OCI-LY1 (cell line): Measurements from ENCODE around the gene MTOR.
"Not testable (repeated sequence)": the region's sequence is repeated elsewhere in the genome, so short reads cannot be mapped to it uniquely, and the experiment has no call there.

Source experiments
- H2AFZ ChIP-seq: fragments of 200-600 bp; sonication (generic), shearing (Covaris generic); 2 replicates; pipeline ENCODE4 v1.6.0; 2014; ENCODE audit warnings: antibody characterized with exemption, mild to moderate bottlenecking, low read length
- H3F3A ChIP-seq: fragments of 200-600 bp; sonication (generic), shearing (Covaris generic); 2 replicates; pipeline ENCODE4 v1.6.0; 2014; ENCODE audit warnings: mild to moderate bottlenecking, antibody characterized with exemption, low read length, moderate library complexity; ENCODE audit not compliant: insufficient read depth
- H3K27ac ChIP-seq: fragments of 200-600 bp; sonication (generic); 2 replicates; pipeline ENCODE4 v1.5.1; 2014; ENCODE audit warnings: low read length, mixed run types, mild to moderate bottlenecking, low read depth; ENCODE audit not compliant: poor library complexity, severe bottlenecking
- H3K27me3 ChIP-seq: fragments of 200-600 bp; sonication (generic); 2 replicates; pipeline ENCODE4 v1.6.0; 2014; ENCODE audit warnings: antibody characterized with exemption, mild to moderate bottlenecking, low read length, moderate library complexity; ENCODE audit not compliant: insufficient read depth
- H3K36me3 ChIP-seq: fragments of 200-600 bp; sonication (generic); 2 replicates; pipeline ENCODE4 v1.6.1; 2014; ENCODE audit warnings: mild to moderate bottlenecking, antibody characterized with exemption, low read length, moderate library complexity, mixed read lengths; ENCODE audit not compliant: insufficient read depth
- H3K4me1 ChIP-seq: fragments of 200-600 bp; sonication (generic); 2 replicates; pipeline ENCODE4 v1.5.1; 2014; ENCODE audit warnings: mild to moderate bottlenecking, low read length, moderate library complexity; ENCODE audit not compliant: insufficient read depth, severe bottlenecking
- H3K4me2 ChIP-seq: fragments of 200-600 bp; sonication (generic), shearing (Covaris generic); 2 replicates; pipeline ENCODE4 v1.6.1; 2014; ENCODE audit warnings: low read length
- H3K4me3 ChIP-seq: fragments of 200-600 bp; sonication (generic); 2 replicates; pipeline ENCODE4 v1.5.1; 2014; ENCODE audit warnings: low read length, low read depth, mild to moderate bottlenecking, mixed read lengths; ENCODE audit not compliant: poor library complexity, severe bottlenecking
- H3K79me2 ChIP-seq: fragments of 200-600 bp; shearing (Covaris generic); 2 replicates; pipeline ENCODE4 v1.6.1; 2016; ENCODE audit warnings: mixed run types, low read length, mixed read lengths; ENCODE audit not compliant: insufficient read depth
- H3K9ac ChIP-seq: fragments of 200-600 bp; sonication (generic), shearing (Covaris generic); 2 replicates; pipeline ENCODE4 v1.6.1; 2014; ENCODE audit warnings: mild to moderate bottlenecking, low read length, mixed read lengths
- H3K9me2 ChIP-seq: fragments of 200-600 bp; sonication (generic), shearing (Covaris generic); 2 replicates; pipeline ENCODE4 v1.6.1; 2014; ENCODE audit warnings: low read depth, mild to moderate bottlenecking, low read length, mixed read lengths
- H3K9me3 ChIP-seq: fragments of 200-600 bp; shearing (Covaris generic); 2 replicates; pipeline ENCODE4 v1.6.1; 2014; ENCODE audit warnings: low read length, mixed read lengths
- H4K20me1 ChIP-seq: fragments of 200-600 bp; sonication (generic), shearing (Covaris generic); 2 replicates; pipeline ENCODE4 v1.6.0; 2016; ENCODE audit warnings: mild to moderate bottlenecking, low read length; ENCODE audit not compliant: insufficient read depth
- EZH2 ChIP-seq: fragments of 200-600 bp; sonication (generic), shearing (Covaris generic); IDR thresholded peaks from 2 replicates; pipeline ENCODE4 v1.8.0; 2017; ENCODE audit warnings: borderline replicate concordance, mixed run types, mild to moderate bottlenecking, antibody characterized with exemption, low read length, moderate library complexity, mixed read lengths
- TF ChIP-seq, protein P1 (sequence below): fragments of 200-600 bp; sonication (generic), shearing (Covaris generic); IDR thresholded peaks from 2 replicates; pipeline ENCODE4 v1.5.1; 2017; ENCODE audit warnings: mild to moderate bottlenecking, antibody characterized with exemption, low read length, moderate library complexity, mixed read lengths

The MTOR gene

GRCh38 chr1:11063937-11064537 lies 198.3 kb downstream of the MTOR start:
- Histone ChIP-seq H3K36me3 (peaks cover 50% of the 10 kb centered on the region), H3K79me2 (peaks cover 12% of the 10 kb centered on the region; the same call in 1 of the 2 replicates), H3K4me1 (peaks cover 13% of the 10 kb centered on the region)
- not testable (repeated sequence) for H2AFZ ChIP-seq, H3K4me2 ChIP-seq, H3K27ac ChIP-seq, H3F3A ChIP-seq, H3K4me3 ChIP-seq, H3K9ac ChIP-seq, H4K20me1 ChIP-seq, H3K27me3 ChIP-seq, H3K9me3 ChIP-seq, H3K9me2 ChIP-seq
- TF ChIP-seq, protein P1, sequence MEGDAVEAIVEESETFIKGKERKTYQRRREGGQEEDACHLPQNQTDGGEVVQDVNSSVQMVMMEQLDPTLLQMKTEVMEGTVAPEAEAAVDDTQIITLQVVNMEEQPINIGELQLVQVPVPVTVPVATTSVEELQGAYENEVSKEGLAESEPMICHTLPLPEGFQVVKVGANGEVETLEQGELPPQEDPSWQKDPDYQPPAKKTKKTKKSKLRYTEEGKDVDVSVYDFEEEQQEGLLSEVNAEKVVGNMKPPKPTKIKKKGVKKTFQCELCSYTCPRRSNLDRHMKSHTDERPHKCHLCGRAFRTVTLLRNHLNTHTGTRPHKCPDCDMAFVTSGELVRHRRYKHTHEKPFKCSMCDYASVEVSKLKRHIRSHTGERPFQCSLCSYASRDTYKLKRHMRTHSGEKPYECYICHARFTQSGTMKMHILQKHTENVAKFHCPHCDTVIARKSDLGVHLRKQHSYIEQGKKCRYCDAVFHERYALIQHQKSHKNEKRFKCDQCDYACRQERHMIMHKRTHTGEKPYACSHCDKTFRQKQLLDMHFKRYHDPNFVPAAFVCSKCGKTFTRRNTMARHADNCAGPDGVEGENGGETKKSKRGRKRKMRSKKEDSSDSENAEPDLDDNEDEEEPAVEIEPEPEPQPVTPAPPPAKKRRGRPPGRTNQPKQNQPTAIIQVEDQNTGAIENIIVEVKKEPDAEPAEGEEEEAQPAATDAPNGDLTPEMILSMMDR = peak; percentile 14; the same call in 1 of the 2 replicates

- Histone ChIP-seq H3K79me2 (peaks cover 18% of the 10 kb centered on the region; the same call in 1 of the 2 replicates), H3K27me3 (no peaks in the 10 kb centered on the region), H3K9me3 (no peaks in the 10 kb centered on the region), H3K36me3 (peaks cover 46% of the 10 kb centered on the region), H3K4me3 (no peak overlapping the region), H3K9me2 (no peaks in the 10 kb centered on the region), H3K4me2 (no peak overlapping the region), H4K20me1 (no peaks in the 10 kb centered on the region), H2AFZ (no peak overlapping the region), H3K9ac (no peak overlapping the region), H3K27ac (peak overlapping the region; percentile 12), H3F3A (no peaks in the 10 kb centered on the region), H3K4me1 (peaks cover 21% of the 10 kb centered on the region)
- no peak for TF ChIP-seq EZH2
- TF ChIP-seq, protein P1 = no peak
Measured at GRCh38 chr1:11062965-11063401, 199.4 kb downstream of the MTOR start.

GRCh38 chr1:11061652-11062365 lies 200.5 kb downstream of the MTOR start:
- Histone ChIP-seq H3K27me3 (no peaks in the 10 kb centered on the region), H4K20me1 (no peaks in the 10 kb centered on the region), H3K36me3 (peaks cover 49% of the 10 kb centered on the region), H3K4me2 (peak overlapping the region; percentile 99), H3F3A (no peaks in the 10 kb centered on the region), H3K79me2 (peaks cover 18% of the 10 kb centered on the region; the same call in 1 of the 2 replicates), H3K9me3 (no peaks in the 10 kb centered on the region), H3K27ac (peak overlapping the region; percentile 73), H3K9me2 (no peaks in the 10 kb centered on the region), H3K4me3 (peak overlapping the region; percentile 73), H2AFZ (no peak overlapping the region), H3K9ac (peak overlapping the region; percentile 81; the same call in 1 of the 2 replicates), H3K4me1 (peaks cover 23% of the 10 kb centered on the region)
- no peak for TF ChIP-seq EZH2
- TF ChIP-seq, protein P1 = no peak; the same call in 1 of the 2 replicates
